Measurements from ENCODE around the gene CS.
"Not testable (repeated sequence)": the region's sequence is repeated elsewhere in the genome, so short reads cannot be mapped to it uniquely, and the experiment has no call there.

CS gene

GRCh38 chr12:56282030-56282429 lies 18.1 kb downstream of the CS start:
- DNase-seq (ENCODE audit: low read depth in 2 of 2, low spot score in 1 of 2), result no peak

DNA sequence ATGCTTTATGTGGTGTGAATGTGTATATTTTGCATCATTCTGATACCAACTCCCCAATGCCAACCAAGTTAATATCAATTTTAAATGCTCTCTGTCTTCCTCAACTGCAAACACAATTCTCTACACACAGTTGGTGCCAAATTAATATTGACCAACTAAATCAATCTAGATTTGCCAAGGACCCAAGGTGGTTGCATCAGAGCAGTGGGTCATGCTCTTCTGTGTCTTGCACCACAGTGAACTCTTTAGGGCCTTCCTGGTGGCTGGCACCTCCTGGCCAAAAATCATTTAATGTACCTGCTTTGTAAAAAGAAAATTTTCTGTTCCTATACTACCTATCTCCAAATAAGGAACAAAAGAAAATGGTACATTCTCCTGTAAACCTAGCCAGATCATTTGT lies 19.3 kb downstream of the CS start:
- no peak for DNase-seq (ENCODE audit: low read depth in 2 of 2, low spot score in 1 of 2)

- DNase-seq (ENCODE audit: low read depth in 2 of 2, low spot score in 1 of 2), result no peak
Measured at GRCh38 chr12:56278905-56279304, 21.2 kb downstream of the CS start.

- no peak for DNase-seq (ENCODE audit: low read depth in 2 of 2, low spot score in 1 of 2)
Measured at GRCh38 chr12:56274299-56274698, 25.8 kb downstream of the CS start.

- DNase-seq (ENCODE audit: low read depth in 2 of 2, low spot score in 1 of 2), result not testable (repeated sequence)
Measured at GRCh38 chr12:56272468-56272867, 27.7 kb downstream of the CS start.

DNA sequence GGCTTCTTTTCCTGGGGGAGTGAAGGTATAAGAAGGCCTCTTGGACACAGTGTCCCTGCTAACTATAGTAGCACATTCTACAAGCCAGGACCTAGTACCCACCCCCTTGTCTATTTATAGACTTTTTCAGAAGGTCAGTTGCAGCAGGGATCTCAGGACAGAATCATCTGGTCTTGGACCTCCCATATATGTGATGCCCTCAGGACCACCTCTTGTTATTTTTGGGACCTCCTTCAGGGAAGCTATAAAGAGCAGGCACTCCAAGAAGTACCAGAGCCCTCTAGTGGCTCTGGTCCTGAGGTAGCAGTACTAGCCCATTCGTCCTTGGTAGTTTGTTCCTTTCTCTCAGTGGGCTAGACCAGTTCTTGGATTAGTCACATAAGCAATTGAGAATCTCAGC lies 29.1 kb downstream of the CS start:
- no peak for DNase-seq (ENCODE audit: low read depth in 2 of 2, low spot score in 1 of 2)

DNA sequence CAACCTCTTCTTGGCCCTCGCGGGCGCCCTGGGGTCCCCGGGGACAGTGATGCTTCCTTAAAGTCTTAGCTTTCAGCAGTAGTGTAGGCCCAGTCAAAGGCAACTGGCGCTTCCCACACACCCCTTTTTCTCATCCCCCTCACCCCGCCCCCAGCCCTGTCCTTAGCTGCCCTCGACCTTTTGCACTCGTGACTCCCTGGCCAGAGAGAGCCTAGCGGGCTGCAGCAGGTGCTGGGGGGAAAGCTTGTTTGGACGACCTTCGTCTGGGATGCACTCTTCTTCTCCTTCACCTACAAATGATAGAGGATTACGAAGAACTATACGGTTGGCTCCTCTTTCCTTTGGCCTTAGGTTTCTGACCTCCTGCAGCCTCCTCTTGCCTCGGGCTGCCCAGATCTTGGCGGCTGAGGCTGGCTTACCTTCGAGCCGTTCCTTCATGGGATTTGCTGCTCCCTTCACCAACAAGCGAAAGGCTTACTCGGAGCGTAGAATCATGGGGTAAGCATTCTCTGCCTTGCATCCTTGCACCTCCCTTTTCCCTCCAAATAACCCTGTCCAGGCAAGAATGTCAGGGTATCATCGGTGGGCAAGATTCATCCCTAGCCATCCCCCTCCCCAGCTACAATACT lies 32.6 kb downstream of the CS start:
- DNase-seq (ENCODE audit: low read depth in 2 of 2, low spot score in 1 of 2), result no peak

DNA sequence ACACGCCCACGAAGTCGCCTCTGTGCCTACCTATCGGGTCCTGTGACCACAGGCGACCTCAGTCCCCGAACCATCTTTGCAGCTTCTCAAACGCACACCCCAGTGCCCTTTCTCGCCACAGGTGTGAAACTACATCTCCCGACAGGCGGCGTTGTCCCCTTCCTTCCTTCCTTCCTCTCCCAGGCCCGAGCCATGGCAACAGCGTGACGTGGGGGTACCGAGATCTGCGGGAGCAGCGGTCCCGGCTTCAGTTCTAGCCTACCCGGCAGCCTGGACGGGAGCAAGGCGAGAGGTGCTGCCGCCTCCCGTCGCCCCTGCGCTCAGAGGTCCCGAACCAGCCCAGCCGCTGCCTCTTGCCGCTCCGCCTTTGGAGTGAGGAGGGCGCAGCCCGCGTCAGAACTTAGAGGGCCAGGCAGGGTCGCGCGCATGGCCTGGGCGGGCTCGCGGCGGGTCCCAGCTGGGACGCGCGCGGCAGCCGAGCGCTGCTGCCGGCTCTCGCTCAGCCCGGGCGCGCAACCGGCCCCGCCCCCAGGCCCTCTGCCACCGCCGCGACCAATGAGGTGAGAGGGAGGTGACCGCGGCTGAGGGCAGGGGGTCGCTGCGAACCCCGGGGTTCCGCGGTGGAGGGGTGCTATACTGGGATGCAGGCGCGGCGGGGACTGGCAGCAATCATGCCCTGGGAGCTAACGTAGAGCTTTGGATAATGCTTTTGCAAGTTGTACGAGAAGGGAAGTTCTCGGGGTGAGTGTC lies 33.3 kb downstream of the CS start, which contains the start of gene COQ10A:
Gene COQ10A (plus strand): TSS at position 250 of the 750 bp plus-strand sequence. CDS start 177 bp downstream, at position 427.
- DNase-seq (ENCODE audit: low read depth in 2 of 2, low spot score in 1 of 2), result peak; percentile 72 to 77

DNA sequence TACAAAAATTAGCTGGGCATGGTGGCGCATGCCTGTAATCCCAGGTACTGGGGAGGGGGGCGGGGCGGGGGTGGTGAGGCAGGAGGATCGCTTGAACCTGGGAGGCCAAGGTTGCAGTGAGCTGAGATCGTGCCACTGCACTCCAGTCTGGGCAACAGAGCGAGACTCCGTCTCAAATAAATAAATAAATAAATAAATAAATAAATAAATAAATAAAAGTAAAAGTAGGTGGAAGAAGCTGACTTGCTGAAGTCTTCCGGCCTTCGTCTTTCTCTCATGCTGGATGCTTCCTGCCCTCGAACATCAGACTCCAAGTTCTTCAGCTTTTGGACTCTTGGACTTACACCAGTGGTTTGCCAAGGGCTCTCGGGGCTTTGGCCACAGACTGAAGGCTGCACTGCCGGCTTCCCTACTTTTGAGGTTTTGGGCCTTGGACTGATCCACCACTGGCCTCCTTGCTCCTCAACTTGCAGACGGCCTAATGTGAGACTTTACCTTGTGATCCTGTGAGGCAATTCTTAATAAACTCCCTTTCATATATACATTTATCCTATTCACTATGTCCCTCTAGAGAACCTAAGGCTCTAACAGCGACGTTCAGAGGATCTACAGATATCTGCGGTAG lies 34.0 kb downstream of the CS start:
- DNase-seq (ENCODE audit: low read depth in 2 of 2, low spot score in 1 of 2), result not testable (repeated sequence)

- DNase-seq (ENCODE audit: low read depth in 2 of 2, low spot score in 1 of 2), result not testable (repeated sequence)
Measured at GRCh38 chr12:56262955-56263354, 37.2 kb downstream of the CS start.

- DNase-seq (ENCODE audit: low read depth in 2 of 2, low spot score in 1 of 2), result no peak
Measured at GRCh38 chr12:56261503-56262232, 38.5 kb downstream of the CS start.

DNA sequence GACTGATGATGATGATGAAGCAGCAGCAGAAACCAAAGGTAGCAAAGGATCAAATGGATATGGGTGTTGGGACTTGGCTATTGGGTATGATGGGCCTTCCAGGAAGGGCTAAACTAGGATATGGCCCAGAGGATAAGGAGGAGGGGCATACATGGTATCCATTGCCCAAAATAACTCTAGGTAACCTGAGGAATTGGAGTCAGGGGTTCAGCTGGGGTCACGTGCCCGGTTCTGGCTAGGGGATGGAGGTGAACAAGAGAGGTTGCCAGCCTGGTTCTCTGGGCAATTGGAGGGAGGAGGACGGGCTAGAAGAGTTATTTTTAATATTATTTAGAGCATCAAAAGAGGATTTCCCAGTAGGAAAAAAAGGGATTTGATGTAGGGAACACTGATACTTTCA lies 39.2 kb downstream of the CS start:
- no peak for DNase-seq (ENCODE audit: low read depth in 2 of 2, low spot score in 1 of 2)

- no peak for DNase-seq (ENCODE audit: low read depth in 2 of 2, low spot score in 1 of 2)
Measured at GRCh38 chr12:56260380-56260779, 39.8 kb downstream of the CS start.

DNA sequence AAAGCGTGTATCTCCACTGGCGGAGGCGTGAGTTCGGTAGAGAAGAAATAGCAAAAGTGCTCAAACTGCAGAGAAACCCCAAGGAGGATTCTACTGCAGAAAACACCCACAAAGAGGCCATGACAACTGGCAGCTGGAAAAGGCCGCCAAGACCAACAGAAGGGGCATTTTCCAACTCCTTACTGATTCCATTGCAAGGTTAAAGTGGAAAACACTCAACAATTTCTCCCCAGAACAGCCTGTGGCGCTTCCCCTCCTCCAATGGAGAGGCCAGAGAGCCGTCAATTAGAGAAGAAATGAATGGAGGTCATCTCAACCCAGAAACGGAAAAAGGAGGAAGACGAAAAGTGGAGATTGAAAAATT lies 41.3 kb downstream of the CS start:
- DNase-seq (ENCODE audit: low read depth in 2 of 2, low spot score in 1 of 2), result no peak

DNA sequence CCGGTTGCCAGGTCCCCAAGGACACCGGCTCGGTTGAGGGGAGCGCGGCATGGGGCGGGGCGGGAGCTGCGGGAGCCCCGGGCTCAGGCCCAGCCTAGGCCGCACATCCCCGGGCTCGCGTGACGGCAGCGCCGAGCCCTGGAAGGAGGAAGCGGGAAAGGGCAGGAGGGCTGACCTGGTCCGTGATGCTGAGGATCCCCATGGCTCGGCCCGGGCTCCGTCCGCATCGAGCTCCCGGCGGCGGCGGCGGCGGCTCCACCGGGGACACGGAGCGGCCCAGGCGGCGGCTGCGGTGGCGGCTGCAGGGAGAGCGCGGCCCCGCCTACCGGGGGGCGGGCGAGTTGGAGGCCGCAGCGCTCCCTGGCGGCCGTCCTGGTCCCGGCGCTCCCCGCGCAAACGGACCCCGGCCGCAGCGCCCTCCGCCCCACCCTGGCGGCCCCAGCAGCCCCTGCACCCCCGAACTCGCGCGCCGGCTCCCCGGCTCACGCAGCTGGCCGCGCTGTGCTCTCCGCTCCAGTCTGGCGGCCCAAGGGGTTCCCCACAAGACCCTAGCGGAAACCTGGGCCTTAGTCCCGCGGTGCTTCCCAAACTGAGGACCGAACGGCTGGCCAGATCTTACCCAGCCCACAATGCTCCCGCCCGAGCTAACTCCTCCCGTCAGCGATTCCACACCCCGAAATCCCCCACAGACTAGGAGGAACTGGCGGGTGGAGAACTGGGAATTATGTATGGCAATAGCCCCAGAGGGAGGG lies 41.9 kb downstream of the CS start, which contains the start of gene ANKRD52:
Gene ANKRD52 (minus strand): TSS at position 317 of the 752 bp plus-strand sequence. CDS start 115 bp downstream, at position 202.
- DNase-seq (ENCODE audit: low read depth in 2 of 2, low spot score in 1 of 2), result peak; percentile 38 to 54

- DNase-seq (ENCODE audit: low read depth in 2 of 2, low spot score in 1 of 2), result no peak
Measured at GRCh38 chr12:56257491-56258067, 42.6 kb downstream of the CS start.

- DNase-seq (ENCODE audit: low read depth in 2 of 2, low spot score in 1 of 2), result no peak
Measured at GRCh38 chr12:56257071-56257470, 43.1 kb downstream of the CS start.

- DNase-seq (ENCODE audit: low read depth in 2 of 2, low spot score in 1 of 2), result no peak
Measured at GRCh38 chr12:56256326-56256960, 43.7 kb downstream of the CS start.

DNA sequence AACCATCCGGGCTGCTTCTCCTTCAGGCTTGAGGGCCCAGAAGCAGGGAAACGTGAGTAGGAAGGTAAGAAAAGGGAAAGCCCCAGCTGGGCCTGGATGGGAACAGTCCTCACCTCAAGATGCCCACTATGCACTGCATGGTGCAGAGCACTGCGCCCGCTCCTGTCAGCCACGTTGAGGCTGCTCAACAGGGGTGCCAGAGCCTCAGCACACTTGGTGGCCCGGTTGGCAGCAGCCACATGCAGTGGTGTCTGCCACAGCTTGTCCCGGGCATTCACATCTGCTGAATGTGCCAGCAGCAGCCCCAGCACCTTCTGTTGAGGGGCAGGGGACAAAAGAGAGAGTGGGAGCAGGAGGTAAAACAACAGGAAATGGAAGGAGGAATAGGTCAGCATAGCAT lies 44.5 kb downstream of the CS start:
- no peak for DNase-seq (ENCODE audit: low read depth in 2 of 2, low spot score in 1 of 2)

DNA sequence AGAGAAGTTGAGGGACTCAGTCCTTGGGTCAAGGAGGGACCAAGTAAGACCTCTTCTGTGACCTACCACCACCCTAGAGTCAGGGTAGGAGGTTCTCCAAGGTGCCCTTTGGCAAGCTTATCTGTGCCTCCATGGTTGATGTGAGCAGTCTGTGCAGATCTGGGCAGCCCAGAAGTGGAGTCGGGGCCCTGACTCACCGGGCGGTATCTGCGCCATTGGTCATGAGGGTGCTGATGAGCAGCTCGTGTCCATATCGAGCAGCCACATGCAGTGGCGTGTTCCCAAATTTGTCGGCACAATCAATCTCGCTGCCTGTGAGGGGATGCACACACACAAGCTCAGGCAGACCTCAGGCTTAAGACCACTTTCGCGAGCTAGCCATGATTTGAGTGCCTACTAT lies 47.0 kb downstream of the CS start:
- DNase-seq (ENCODE audit: low read depth in 2 of 2, low spot score in 1 of 2), result no peak

All from stimulated activated CD8-positive, alpha-beta memory T cell treated with anti-CD3 and anti-CD28 coated beads, Interleukin-4, amount 100 ng/mL, for 4 hours (primary cell).